ENCODE data around the gene SASS6. TPM values are rescaled to one million over a fixed set of nuclear protein-coding genes. Genes with fewer than 3 reads are reported as not detected.

SASS6 gene
- total and polyA plus RNA-seq, 8 donors, result 0.87 to 6.1 (median 2.7) TPM

- intact Hi-C loops (cut with DNase I; ENCODE audit: low total_unique reads), result no loop called here
- WGBS, 5 donors, result 84 to 99% (median 97%) methylated on average over 1 of the region's 1 CpG
Observed at GRCh38 chr1:100087396-100087795, 45.3 kb downstream of the SASS6 start.

DNA sequence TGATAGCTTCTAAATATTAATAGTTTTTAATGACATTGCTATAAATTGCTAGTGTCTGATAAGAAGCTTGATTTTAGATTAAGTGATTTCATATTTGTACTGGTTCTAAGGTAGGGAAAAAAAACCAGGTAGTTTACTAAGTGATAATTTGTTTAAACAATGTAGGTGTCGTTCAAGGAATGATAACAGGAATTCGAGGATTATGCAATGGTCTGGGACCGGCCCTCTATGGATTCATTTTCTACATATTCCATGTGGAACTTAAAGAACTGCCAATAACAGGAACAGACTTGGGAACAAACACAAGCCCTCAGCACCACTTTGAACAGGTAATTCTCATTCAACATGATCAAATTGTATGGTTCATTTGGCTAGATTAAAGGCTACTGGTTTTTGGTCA, 52.4 kb downstream of the SASS6 start:
- peak overlapping the region in 1 of 5 donors; percentile 57 for H3K27ac ChIP-seq

More at GRCh38 chr1:100087396-100087795, 45.3 kb downstream of the SASS6 start:
- H3K4me1 ChIP-seq, result peaks cover 0 to 2% (median 0%) of the 10 kb centered on the region in 4 donors
- peaks cover 1 to 31% (median 23%) of the 10 kb centered on the region in 4 donors for H3K36me3 ChIP-seq
- no peaks in the 10 kb centered on the region for H3K9me3 ChIP-seq
- no peak for DNase-seq
- H3K4me3 ChIP-seq, result no peak overlapping the region
- H3K27me3 ChIP-seq, result no peaks in the 10 kb centered on the region
- H3K27ac ChIP-seq, result no peak overlapping the region
- TF ChIP-seq EP300 (IDR thresholded peaks at IDR 0.05) (no peak), POLR2AphosphoS5 (IDR thresholded peaks at IDR 0.05) (no peak), POLR2A (IDR thresholded peaks at IDR 0.05) (no peak)

DNA sequence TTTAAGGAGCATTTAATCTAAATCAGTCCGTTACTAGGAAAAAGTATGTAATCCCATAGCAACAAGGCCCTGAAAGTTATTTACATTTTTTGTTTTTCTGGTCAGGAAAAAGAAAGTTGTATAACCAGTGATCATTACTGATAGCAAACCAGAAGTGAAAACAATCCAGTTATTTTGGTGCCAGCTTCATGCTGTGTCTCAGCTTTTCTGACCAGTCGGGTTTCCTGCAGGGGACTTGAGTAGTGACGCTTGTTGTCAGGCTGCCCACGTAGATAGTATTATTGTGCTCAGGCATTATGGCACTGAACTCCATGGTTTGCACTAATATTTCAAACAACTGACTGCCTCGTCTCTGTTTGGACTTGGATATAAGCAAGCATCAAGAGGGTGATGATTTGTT, 55.2 kb downstream of the SASS6 start:
- H3K9me3 ChIP-seq, result no peaks in the 10 kb centered on the region
- H3K4me1 ChIP-seq, result peaks cover 6 to 50% (median 23%) of the 10 kb centered on the region in 4 donors
- WGBS, 5 donors, result 27 to 48% (median 39%) methylated on average over 5 of the region's 5 CpGs
- no peak for DNase-seq
- H3K27me3 ChIP-seq, result no peaks in the 10 kb centered on the region
- intact Hi-C loops (cut with DNase I; ENCODE audit: low total_unique reads), result no loop called here
- TF ChIP-seq POLR2A (IDR thresholded peaks at IDR 0.05), result no peak
- TF ChIP-seq, protein P1, sequence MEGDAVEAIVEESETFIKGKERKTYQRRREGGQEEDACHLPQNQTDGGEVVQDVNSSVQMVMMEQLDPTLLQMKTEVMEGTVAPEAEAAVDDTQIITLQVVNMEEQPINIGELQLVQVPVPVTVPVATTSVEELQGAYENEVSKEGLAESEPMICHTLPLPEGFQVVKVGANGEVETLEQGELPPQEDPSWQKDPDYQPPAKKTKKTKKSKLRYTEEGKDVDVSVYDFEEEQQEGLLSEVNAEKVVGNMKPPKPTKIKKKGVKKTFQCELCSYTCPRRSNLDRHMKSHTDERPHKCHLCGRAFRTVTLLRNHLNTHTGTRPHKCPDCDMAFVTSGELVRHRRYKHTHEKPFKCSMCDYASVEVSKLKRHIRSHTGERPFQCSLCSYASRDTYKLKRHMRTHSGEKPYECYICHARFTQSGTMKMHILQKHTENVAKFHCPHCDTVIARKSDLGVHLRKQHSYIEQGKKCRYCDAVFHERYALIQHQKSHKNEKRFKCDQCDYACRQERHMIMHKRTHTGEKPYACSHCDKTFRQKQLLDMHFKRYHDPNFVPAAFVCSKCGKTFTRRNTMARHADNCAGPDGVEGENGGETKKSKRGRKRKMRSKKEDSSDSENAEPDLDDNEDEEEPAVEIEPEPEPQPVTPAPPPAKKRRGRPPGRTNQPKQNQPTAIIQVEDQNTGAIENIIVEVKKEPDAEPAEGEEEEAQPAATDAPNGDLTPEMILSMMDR (IDR thresholded peaks at IDR 0.05), result no peak
- no peak for TF ChIP-seq EP300 (IDR thresholded peaks at IDR 0.05)
- TF ChIP-seq POLR2AphosphoS5 (IDR thresholded peaks at IDR 0.05), result no peak
- no peak overlapping the region for H3K4me3 ChIP-seq
- no peak overlapping the region for H3K27ac ChIP-seq
- peaks cover 6 to 78% (median 74%) of the 10 kb centered on the region in 4 donors for H3K36me3 ChIP-seq

More for the DNA sequence above, 52.4 kb downstream of the SASS6 start:
- DNase-seq, result no peak
- Histone ChIP-seq H3K9me3 (no peaks in the 10 kb centered on the region), H3K27me3 (no peaks in the 10 kb centered on the region), H3K36me3 (peaks cover 7 to 68% (median 61%) of the 10 kb centered on the region in 4 donors), H3K4me3 (no peak overlapping the region), H3K4me1 (peaks cover 6 to 50% (median 23%) of the 10 kb centered on the region in 4 donors)
- intact Hi-C loops (cut with DNase I; ENCODE audit: low total_unique reads), result no loop called here
- no peak for TF ChIP-seq POLR2A (IDR thresholded peaks at IDR 0.05)
- TF ChIP-seq, protein P1 (IDR thresholded peaks at IDR 0.05), result no peak
- no peak for TF ChIP-seq POLR2AphosphoS5 (IDR thresholded peaks at IDR 0.05)
- TF ChIP-seq EP300 (IDR thresholded peaks at IDR 0.05), result no peak
- WGBS, 5 donors, result 17 to 61% (median 42%) methylated on average over 3 of the region's 3 CpGs

GRCh38 chr1:100076744-100077143, 56.0 kb downstream of the SASS6 start:
- DNase-seq, result no peak
- no peaks in the 10 kb centered on the region for H3K27me3 ChIP-seq
- H3K9me3 ChIP-seq, result no peaks in the 10 kb centered on the region
- H3K27ac ChIP-seq, result no peak overlapping the region
- peaks cover 0 to 78% (median 74%) of the 10 kb centered on the region in 4 donors for H3K36me3 ChIP-seq
- H3K4me3 ChIP-seq, result no peak overlapping the region
- no peak for TF ChIP-seq EP300 (IDR thresholded peaks at IDR 0.05)
- no peak for TF ChIP-seq POLR2AphosphoS5 (IDR thresholded peaks at IDR 0.05)
- TF ChIP-seq POLR2A (IDR thresholded peaks at IDR 0.05), result no peak
- TF ChIP-seq, protein P1 (IDR thresholded peaks at IDR 0.05), result no peak
- intact Hi-C loops (cut with DNase I; ENCODE audit: low total_unique reads), result no loop called here
- H3K4me1 ChIP-seq, result peaks cover 6 to 46% (median 19%) of the 10 kb centered on the region in 4 donors

DNA sequence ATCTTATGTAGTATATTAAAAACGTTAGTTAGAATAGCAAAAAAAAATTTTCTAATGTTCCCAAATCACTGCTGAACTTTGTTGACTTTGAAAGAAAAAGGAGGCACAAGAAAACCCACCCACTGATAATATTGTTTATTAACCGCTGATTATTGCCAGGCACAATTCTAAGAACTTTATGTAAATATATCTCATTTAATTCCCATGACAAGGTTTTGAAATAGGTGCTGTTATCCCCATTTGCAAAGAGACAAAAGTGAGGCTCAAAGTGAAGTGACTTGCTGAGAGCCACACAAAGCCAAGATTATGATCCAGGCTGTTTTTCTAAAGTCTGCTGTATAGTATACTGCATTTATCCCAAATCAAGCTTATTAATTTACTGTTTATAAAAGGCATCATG, 56.4 kb downstream of the SASS6 start:
- intact Hi-C loops (cut with DNase I; ENCODE audit: low total_unique reads), result no loop called here
- Histone ChIP-seq H3K9me3 (no peaks in the 10 kb centered on the region), H3K4me3 (no peak overlapping the region), H3K4me1 (peaks cover 6 to 43% (median 19%) of the 10 kb centered on the region in 4 donors), H3K27me3 (no peaks in the 10 kb centered on the region), H3K27ac (no peak overlapping the region), H3K36me3 (peaks cover 0 to 78% (median 75%) of the 10 kb centered on the region in 4 donors)
- TF ChIP-seq, protein P1 (IDR thresholded peaks at IDR 0.05), result no peak
- TF ChIP-seq EP300 (IDR thresholded peaks at IDR 0.05) (no peak), POLR2AphosphoS5 (IDR thresholded peaks at IDR 0.05) (no peak), POLR2A (IDR thresholded peaks at IDR 0.05) (no peak)
- WGBS, 5 donors, result 35 to 66% (median 41%) methylated on average over 2 of the region's 2 CpGs
- DNase-seq, result no peak

All from stomach (tissue), 9 donors.